NCI-H128 (cell line): ENCODE measurements around the gene MVD.

Experiments
- DNase-seq: peaks from one replicate; lab custom pipeline; 2025; ENCODE audit not compliant: unreplicated experiment; lab: John Stamatoyannopoulos, UW

The MVD gene

DNA sequence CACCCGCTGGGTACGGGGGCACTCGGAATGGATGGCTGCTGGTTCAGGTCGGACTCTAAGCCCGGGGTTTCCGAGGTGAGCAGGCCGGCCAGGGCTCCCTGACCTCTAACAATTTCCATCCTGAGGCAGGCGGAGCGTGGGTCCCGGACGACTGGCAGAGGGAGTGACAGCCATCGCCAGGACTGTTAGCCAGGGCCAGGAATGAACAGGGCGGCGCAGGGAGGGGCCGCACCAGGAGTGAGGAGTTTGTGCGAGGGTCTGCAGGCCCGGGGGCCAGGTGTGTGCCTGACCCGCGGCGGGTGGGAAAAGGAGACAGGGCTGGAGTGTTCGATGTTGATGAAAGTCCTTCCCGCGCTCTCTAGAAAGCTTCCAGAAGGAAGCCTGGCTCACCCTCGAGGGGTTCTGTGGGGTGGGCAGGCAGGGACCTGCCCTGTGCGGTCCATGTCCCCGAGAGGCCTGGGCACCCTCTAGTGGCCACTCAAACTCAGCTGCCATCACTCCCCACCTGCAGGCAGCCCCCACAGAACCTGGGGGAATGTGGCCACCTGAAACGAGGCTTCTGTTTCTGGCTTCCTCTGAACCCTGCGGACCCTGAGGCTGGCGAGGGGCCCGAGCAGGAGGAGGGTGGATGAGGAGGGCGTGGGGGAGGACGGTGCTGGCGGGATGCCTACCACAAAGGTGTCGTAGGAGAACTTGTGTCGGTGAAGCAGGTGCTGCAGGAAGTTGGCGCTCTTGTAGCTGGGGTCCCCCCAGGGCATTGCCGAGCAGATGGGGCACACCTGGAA is 35.1 kb upstream of the MVD start:
- DNase-seq = no peak

DNA sequence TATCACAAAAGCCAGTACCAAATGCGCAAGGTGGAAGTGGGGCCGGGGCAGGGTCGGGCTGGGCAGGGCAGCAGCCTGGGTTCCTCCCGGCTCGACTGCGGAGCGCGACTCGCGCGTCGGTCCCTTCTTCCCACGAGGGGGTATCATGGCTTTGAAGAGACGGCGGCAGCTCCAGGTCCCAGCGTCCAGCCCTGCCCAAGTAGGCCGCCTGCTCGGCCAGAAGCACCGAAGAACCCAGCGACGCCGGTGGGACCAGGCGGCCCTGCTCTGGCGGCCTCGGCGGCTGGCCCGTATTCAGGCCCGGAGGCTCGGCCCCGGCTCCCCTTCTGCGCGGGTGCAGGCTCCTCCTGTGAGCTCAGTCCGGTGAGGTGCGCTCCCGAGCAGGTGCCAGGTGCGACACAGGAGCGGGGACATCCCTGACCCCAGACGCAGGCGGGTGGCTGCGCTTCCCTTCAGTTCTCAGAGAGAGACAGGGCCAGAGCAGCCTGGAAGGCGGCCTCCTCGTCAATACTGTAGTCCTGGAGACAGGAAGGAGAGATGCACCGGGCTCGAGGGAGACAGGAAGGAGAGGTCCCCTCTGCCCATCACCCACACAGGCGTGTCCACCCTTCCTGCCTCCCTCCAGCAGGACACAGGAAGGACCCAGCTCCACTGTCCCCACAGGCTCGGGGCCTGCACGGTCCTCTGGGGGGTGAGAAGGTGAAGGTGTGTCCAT is 34.4 kb upstream of the MVD start:
- DNase-seq = no peak

DNA sequence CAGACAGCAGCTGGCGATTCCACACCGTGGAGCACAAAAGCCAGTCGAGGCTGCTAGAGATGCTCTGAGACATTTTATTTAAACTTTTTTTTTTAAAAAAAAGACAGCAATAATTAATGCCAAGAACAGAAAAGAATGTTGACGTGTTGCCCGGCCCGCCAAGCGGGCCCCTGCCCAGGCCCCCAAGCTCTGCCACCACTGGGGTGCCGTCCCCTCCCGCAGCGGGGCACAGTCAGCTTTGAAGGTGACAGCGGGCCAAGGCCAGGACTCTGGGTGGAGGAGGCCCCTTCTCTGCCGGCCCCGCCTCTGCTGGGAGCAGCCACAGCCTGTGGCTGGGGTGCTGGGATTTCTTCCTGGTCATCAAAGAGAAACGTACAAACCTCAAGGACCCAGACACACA is 33.5 kb upstream of the MVD start:
- DNase-seq = no peak

DNA sequence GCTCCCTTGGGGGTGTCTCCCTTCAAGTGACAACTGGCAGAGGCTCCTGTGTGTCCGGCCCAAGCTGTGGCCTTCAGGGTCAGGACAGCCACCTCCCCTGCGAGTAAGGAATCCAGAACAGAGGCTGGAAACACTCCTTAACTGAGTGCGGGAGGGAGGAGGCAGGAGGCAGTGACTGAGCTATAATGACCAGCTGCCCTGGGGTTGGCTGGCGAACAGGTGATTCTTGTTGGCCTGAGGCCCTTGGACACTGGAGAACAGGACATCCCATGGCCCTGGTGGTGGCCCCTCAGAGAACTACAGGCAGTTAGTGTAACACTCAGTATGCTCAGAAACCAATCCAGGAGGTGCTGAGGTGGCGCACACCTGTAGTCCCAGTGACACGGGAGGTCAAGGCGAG is 32.9 kb upstream of the MVD start:
- no peak for DNase-seq

DNA sequence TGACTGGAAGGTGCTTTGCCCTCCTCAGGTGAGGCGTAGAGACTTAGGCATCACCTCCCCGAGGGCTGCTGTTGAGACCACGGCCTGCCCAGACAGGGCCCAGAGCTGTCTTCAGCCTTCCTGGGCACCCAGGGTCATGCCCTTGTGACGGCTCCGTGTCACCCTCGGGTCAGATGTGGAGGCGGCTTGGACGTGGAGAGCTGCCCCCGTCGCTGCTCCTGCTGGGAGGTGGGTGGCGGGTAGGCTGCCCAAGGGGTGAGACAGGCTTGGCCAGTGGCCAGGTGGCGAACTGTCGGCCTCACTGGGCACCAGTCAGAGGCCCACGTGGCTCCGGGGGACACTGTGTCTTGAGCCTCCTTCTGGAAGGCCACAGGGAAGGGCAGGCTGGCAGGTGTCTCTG is 32.3 kb upstream of the MVD start:
- DNase-seq = no peak

DNA sequence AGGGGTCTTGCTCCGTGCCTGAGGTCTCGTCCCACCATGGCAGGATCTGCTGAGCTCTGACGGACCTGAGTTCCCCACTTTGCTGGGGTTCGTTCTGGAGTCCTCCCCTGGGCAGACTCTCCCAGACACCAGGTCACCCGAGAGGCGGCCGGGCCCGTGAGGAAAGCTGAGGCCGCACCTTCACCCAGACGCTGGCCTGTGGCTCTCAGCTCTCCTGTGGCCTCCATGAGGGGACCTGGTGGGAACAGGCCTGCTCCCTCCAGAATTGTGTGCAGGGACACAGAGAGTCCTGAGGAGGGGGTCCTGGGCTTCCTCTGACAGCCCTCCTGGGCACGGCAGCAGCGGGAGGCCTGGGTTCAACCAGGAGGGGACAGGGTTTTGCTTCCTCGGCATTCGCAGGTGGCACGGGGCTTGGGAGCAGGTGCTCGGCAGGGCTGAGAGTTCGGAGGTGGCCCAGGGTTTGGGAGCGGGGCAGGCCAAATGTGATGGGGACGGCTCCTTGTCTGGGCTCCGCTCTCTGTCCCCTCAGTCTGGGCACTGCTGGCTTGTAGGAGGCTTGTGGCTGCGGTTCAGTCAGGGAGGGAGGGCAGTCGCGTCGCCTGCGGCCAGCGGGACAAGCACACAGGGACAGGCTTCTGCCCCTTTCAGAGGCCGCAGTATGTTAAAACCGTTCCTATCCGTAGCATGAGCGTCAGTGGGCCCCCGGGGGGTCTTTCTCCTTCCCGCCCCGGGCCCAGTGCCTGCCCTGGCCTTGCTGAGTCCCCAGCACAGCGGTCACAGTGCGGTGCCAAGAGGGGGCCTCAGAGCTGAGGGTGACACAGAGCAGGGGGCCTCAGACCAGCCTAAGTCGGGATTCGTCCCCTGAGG is 31.6 kb upstream of the MVD start:
- no peak for DNase-seq

DNA sequence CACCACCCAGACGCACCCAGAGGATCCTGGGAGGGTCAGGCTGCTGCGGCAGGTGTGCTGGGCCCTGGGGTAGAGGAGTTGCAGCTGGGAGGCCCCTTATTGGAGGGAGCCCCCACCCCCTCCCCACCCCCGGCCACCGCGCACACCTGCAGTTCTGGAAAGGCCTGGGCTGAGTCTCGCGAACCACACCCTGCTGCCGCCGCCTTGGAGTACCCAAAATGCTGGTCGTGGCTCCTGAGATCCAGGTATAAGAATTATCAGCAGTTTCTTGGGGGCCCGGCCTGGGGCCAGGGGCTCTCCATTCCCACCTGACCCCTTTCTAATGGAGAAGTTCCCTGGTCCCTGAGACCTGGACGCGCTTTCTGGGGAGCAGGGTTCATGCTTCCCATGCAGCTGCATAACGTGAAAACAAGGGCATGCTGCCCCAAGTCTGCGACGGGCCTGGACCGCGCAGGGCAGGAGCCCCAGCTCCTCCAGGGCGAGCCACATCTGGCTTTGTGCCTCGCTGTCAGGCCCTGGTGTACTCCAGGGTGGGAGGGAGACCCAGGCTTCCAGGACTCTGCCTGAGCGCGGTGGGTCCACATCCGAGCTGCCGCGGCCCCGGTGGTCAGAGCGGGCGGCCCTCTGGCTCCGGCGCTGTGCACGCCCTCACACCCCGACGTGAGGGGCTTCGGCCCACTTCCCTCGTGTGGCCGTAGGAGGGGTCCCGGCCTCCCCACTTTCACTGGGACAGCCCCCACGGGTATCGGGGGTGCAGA is 30.7 kb upstream of the MVD start:
- DNase-seq = no peak

DNA sequence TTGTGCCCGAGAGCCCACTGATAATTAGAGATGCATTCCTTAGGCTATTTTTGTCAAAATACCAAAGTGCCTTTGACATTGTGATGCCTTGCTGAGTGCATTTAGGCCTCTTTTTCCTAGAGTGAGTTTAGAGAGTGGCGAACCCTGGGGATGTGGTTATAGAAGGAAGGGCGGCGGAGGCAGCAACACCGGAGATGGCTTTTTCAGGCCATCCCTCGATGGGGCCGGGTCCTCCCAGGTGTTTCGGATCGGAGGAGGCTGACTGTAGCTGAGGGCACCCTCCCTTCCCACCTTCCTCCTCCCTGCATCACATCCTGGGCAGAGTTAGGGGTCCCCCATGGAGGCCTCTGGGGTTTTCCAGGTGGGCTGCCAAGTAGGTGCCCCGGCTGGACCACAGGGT is 30.0 kb upstream of the MVD start:
- DNase-seq = no peak

DNA sequence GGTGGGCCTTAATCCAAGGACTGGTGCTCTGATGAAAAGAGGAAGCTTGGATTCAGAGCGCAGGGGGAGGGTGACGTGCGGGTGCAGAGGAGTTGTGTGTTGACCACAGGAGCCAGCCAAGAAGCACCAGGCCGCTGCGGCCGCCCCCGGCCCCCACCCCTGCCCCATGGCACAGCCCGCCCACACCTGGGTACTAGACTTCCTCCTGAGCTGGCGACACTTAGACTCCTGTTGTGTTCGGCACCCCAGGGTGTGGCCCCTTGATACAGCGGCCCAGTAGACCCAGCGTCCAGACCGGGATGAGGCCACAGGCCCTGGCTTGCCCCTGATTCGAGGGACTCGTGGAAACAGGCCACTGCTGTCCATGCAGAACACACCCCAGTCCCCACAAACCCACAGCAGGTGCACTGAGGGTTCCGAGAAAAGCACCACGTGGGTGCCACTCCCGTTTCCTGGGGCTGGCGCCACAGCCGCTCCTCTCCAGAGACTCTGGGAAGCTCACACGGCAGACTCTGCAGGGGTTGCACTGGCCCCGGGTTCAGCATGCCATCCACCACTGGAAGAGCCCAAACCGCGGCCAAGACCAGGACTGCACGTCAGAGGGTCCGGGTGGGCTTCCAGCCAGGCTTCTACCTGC is 29.2 kb upstream of the MVD start:
- no peak for DNase-seq

DNA sequence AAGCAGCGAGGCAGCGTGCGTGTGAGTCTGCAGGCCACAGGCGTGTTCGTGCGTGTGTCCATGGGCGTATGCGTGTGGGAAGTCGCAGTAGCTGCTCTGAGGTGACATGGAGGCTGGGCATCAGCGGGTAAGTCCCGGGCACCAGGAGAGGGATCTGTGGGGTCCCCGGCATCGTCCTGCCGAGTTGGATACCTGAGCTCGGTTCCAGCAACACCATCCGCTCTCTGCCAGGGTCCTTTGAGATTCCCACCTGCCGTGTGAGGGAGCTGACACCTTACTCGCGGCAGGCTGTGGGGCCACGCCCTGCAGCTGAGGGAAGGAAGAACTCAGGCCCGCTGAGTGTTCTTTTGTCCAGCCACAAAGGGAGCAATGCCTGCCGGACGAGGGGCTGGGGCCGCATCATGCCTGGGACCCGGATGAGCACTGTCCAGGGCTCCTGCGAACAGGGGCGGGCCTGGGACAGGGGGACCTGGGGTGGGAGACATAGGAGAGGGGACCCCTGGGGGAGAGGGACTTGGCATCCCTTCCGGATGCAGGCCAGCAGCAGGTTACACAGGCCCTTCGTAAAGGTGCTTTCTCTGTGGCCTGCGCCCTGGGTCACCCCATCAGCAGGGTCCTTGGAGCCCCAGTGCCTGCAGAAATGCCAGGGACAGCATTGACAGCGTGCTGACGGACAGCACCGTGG is 28.4 kb upstream of the MVD start:
- DNase-seq = no peak

DNA sequence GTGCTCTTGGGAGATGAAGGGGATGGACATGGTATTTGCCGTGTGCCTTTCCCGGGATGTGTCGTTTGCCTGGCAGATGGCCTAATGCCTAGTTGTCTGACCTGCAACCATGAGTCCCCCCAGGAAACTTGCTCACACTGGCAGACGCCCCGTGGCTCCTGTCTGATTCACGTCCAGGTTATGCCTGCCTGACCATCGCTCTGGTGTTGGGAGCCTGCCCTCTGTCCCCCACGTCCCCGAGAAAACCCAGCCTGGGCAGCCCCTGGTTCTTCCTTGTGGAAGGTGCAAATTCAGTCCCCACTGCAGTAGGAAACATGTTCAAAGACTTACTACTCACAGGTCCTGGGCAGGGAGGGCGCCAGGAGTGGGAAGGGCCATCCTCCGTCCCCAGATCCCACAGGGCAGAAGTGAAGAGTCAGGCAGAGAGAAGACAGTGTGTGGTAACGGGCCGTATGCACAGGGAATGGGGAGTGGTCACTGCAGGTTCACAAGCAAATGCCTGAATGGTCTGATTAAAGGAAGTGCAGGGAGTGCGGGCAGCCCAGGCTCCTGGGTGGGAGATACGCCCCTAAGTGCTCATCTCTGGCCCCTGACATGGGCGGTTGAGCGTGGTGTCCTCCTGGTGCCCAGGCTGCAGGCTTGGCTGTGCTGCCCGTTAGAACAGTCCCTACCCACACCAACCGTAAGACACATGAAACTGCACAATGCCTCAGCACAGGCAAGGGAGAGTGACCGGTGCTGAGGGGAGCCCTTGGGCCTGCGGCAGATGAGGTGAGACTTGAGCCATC is 27.6 kb upstream of the MVD start:
- no peak for DNase-seq

DNA sequence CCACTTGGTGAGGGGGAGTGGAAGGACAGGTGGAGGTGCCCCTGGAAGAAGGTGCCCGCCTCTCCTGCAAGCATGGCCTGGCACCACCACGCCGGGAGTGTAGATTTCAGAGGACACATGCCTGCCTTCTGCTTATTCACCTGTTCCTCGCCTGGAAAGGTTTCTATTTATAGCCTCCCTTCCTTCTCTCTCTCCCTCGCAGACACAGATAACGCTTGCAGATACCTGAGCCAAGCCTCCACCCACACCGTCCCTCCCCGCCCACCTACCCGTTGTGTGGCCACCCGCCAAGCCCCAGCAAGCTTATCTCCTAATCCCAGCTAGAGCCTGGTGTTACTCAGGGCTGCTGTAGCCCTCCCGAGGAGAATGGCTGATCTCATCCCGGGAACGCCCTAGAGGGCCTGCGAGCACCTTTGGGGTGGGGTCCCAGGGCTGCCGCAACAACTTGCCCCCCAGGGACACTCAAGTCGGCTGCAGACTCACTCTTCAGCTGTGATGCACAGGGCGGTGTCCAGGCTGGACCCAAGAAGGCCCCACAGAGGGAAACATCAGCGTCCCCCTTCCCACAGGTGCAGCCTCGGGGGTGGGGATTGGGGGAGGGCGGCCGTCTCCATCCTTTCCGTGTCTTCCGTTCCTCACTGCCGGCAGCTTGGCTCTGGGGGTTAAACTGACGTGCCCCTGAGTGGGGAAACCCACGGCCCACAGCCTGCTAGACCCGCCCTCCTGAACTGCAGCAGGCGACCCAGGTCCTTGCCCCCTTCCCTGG is 25.3 kb upstream of the MVD start:
- no peak for DNase-seq

DNA sequence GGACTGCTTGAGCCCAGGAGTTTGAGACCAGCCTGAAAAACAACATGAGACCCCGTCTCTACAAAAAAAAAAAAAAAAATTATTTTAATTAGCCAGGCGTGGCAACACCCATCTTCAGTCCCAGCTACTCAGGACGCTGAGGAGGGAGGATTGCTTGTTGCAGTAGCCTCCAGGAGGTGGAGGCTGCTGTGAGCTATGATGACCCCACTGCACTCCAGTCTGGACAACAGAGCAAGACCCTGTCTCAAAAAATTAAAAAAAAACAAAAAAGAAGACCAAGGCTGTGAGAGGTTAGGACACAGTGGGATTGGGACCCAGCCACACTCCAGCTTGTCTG is 24.8 kb upstream of the MVD start:
- no peak for DNase-seq

DNA sequence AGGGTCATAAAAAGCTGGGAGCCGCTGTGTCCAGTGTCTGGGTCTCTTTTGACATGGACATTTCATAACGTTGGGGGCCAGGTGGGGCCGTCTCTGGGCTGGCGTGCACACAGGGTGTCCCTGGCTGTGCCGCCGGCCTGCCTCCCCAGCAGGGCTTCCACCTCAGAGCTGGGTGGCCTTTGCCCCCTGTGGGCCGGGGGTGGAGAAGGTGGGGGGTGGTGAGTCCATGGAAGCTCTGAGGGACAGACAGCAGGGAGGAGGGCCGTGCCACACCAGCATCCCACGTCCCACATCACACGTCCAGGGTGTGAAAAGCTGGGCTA is 24.3 kb upstream of the MVD start:
- no peak for DNase-seq

DNA sequence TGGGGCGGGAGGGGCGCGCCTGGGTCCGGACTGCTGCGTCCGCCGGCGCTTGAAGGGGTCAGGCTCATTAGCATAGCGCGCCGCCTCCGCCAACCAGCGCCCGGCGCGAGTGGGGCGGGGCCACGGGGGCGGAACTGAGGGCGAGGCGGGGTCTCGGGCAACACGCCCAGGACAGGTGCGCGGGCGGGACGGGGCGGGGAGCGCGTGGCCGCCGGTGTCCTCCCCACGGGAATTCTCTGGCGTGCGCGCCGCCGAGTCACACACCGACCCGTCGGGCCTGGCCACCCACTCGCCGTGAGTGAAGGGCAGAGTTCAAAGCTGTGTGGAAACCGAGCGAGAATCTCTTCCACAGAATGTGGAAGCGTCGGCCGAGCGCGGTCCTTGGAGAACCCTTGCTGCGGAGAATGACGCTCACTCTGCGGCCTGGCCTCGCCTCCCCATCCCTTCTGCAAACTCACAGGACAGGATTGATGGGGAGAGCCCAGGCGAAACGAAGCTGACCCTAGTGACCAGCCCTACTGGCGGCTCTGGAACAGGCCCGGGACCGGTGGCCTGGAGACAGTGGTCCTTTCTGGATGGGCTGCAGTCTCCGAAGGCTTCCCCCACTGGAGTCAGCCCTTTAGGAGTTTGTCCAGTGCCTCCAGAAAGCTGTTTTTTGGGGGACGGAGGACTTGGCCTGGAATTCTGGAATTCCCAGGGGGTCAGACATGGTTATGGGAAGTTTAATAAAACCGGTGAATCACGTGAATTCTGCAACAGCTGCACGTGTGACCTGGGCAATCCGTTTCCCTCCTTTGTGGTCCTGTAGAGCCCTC is 23.8 kb upstream of the MVD start, which contains the start of gene SNAI3:
SNAI3 (minus strand) TSS at position 69 of the 815 bp plus-strand sequence. CDS start 101 bp downstream, outside the sequence.
- DNase-seq = peak; percentile 23

DNA sequence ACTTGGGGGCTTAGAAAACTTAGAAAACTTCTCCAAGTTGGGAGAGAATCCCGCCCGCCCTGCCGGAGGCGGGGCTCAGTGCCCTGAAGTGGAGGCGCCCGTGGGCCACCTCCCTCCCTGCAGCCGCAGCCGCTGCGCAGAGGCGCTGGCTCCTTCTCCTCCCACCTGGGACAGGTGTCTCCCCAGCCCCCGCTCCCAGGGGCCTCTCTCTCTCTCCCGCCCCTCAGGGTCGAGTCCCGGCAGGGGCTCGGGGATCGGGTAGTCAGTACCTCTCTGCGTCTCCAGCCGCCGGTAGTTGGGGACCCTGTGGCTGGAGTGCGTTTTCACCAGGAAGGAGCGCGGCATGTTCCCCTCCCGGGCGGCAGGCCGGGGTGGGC is 23.2 kb upstream of the MVD start:
- no peak for DNase-seq

DNA sequence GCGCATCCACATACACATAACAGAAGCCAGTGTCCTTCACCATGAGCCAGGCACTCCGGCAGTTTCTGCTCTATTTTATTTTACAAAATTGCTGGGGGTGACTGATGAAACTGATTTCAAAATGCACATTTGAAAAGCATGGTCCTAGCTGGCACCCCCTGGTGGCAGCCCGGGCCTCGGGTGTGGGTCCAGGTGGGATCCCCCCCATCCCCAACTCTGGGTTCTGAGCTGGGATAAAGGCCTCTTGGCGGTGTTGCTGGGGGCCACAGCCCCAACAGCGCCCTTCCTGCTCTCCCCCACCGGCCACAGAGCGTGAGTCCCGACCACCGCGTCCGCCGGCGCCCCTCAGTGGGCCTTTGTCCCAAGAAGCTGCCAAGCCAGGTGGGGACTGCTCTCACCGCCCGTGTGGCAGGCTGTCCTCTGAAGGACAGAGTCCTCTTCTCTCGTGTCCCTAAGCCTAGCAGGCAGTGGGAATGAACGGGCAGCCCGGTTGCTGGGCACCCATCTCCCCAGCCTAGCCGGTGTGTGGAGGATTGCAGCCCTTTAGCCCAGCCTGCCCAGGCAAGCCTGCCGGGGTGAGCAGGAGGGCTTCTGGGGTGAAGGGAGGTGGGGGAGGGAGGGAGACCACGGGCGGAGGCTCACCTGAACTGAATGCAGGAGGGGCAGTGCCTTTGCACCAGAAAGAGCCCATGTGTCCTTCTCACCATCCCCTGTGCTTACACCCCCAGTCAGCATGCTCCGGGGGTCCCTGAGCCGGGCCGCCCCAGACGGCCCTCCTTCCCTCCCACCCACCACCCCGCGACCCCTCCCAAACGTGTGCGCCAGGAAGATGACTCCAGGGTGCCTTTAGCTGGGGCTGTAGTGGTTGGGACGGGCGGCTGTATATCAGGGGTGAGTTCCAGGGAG is 22.5 kb upstream of the MVD start:
- no peak for DNase-seq
